ENCODE data around the gene RNF43. TPM values are rescaled to one million over a fixed set of nuclear protein-coding genes. Genes with fewer than 3 reads are reported as not detected.

Gene RNF43
- total RNA-seq, 6 experiments from 2014 or later: 1.7 to 11.5 (median 6.0) TPM

DNA sequence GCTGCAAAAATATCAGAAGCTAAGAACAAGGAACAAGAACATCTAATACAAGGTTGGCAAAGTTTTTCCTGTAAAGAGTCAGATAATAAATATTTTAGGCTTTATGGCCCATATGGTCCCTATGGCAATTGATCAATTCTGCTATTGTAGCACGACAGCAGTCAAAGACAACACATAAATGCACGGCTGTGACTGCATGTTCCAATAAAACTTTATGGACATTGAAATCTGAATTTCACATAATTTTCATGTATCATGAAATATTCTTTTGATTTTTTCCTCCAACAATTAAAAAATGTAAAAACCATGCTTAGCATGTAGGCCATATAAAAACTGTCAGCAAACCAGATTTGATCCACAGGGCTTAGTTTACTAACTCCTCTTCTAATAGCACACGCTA, 10.5 kb upstream of the RNF43 start:
- intact Hi-C loops (cut with DNase I): loop anchor here in 1 of 2 donors (10.0 kb wide), 1 partner anchor 73 kb away; the partner anchor contains the start of gene SUPT4H1
- ATAC-seq: no peak

DNA sequence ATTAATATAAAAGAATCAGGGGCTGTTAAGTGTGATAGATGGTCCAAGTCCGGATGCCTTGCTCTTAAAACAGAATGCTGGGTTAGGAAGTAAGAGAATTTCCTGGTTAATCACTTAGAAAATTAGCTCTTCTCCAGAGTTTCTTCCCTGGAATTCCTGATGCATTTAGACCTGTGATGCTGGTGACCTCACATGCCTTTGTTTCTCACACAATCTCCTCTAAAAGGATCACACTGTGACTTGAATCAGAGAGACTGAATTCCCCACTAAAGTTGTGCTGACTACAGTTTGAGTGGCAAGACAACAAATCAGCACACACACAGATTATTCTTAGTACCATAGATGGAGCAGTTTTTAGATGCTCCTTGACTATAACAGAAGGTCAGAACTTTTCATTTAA, 4.4 kb upstream of the RNF43 start:
- no peak for ATAC-seq
- Histone ChIP-seq H3K27me3 (no peaks in the 10 kb centered on the region), H3K27ac (no peak overlapping the region), H3K4me1 (peaks cover 0 to under 1% (median 0%) of the 10 kb centered on the region in 4 donors), H3K9me3 (no peaks in the 10 kb centered on the region), H3K4me3 (no peak overlapping the region), H3K36me3 (no peaks in the 10 kb centered on the region)
- WGBS (ENCODE audit: insufficient coverage, low coverage, low lambda C conversion rate, missing lambda C conversion rate): 63% methylated on average over 1 of the region's 1 CpG
- intact Hi-C loops (cut with DNase I): loop anchor here in 1 of 2 donors (10.0 kb wide), 1 partner anchor 67 kb away; the partner anchor contains the start of gene SUPT4H1
- no peak for TF ChIP-seq POLR2A (IDR thresholded peaks at IDR 0.05)
- TF ChIP-seq, protein P1, sequence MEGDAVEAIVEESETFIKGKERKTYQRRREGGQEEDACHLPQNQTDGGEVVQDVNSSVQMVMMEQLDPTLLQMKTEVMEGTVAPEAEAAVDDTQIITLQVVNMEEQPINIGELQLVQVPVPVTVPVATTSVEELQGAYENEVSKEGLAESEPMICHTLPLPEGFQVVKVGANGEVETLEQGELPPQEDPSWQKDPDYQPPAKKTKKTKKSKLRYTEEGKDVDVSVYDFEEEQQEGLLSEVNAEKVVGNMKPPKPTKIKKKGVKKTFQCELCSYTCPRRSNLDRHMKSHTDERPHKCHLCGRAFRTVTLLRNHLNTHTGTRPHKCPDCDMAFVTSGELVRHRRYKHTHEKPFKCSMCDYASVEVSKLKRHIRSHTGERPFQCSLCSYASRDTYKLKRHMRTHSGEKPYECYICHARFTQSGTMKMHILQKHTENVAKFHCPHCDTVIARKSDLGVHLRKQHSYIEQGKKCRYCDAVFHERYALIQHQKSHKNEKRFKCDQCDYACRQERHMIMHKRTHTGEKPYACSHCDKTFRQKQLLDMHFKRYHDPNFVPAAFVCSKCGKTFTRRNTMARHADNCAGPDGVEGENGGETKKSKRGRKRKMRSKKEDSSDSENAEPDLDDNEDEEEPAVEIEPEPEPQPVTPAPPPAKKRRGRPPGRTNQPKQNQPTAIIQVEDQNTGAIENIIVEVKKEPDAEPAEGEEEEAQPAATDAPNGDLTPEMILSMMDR (IDR thresholded peaks at IDR 0.05): no peak
- DNase-seq: no peak

More for the DNA sequence above, 10.5 kb upstream of the RNF43 start:
- DNase-seq: no peak
- Histone ChIP-seq H3K27ac (no peak overlapping the region), H3K4me3 (no peak overlapping the region), H3K27me3 (no peaks in the 10 kb centered on the region), H3K9me3 (no peaks in the 10 kb centered on the region), H3K36me3 (no peaks in the 10 kb centered on the region), H3K4me1 (no peaks in the 10 kb centered on the region)
- no peak for TF ChIP-seq POLR2A (IDR thresholded peaks at IDR 0.05)
- TF ChIP-seq, protein P1 (IDR thresholded peaks at IDR 0.05): no peak
- WGBS (ENCODE audit: insufficient coverage, low coverage, low lambda C conversion rate, missing lambda C conversion rate): 80% methylated on average over 3 of the region's 3 CpGs

DNA sequence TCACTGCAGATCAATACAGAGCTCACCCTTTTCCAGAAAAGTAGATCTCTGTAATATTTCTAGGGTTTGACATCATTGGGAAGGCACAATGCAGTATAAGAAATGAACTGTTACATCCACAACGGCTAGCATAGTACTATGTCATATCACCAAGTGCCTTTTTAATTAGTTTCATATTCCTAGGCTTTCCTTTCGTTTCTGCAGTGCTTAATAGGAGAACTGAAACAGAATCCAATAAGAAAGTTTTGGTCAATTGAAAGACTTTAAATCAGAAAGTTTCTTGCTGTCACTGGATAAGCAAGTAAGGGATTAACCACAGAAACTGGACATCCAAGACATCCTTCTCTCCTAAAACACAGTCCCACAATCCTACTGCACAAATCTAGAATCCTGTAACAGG, 3.5 kb upstream of the RNF43 start:
- WGBS (ENCODE audit: insufficient coverage, low coverage, low lambda C conversion rate, missing lambda C conversion rate): 40% methylated on average over 2 of the region's 2 CpGs
- no peak for DNase-seq
- H3K27ac ChIP-seq: no peak overlapping the region
- intact Hi-C loops (cut with DNase I): loop anchor here in 1 of 2 donors (10.0 kb wide), 1 partner anchor 66 kb away; the partner anchor contains the start of gene SUPT4H1
- TF ChIP-seq, protein P1 (IDR thresholded peaks at IDR 0.05): no peak
- no peak for TF ChIP-seq POLR2A (IDR thresholded peaks at IDR 0.05)
- no peaks in the 10 kb centered on the region for H3K36me3 ChIP-seq
- ATAC-seq: no peak
- H3K4me1 ChIP-seq: peaks cover 0 to 8% (median 3%) of the 10 kb centered on the region in 4 donors
- no peaks in the 10 kb centered on the region for H3K27me3 ChIP-seq
- no peaks in the 10 kb centered on the region for H3K9me3 ChIP-seq
- no peak overlapping the region for H3K4me3 ChIP-seq

DNA sequence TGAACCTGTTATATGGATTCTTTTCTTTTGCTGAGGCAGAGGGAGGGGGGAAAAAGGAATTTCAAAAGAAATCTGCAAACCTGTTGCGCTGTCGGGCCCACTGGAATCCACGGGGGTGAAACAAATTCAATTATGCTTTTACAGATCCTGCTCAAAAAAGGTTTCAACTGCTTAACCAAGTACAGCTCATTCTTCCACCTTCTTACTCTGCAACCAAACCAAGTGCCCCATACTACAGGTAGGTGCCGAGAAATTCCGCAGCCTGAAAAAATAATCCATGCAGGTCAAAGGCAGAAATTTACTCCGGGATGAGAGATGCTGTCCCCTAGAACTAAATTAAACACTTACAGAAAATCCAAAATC, 416 bp downstream of the RNF43 start:
- ATAC-seq (peak in 1 of 4 donors; percentile 5), DNase-seq (no peak)
- Histone ChIP-seq H3K4me3 (peak overlapping the region; percentile 30 to 59 (median 43)), H3K9me3 (no peaks in the 10 kb centered on the region), H3K4me1 (peaks cover 0 to 24% (median 4%) of the 10 kb centered on the region in 4 donors), H3K36me3 (no peaks in the 10 kb centered on the region), H3K27ac (peak overlapping the region; percentile 53 to 86 (median 74)), H3K27me3 (no peaks in the 10 kb centered on the region)
- 10% methylated on average over 5 of the region's 6 CpGs for WGBS (ENCODE audit: insufficient coverage, low coverage, low lambda C conversion rate, missing lambda C conversion rate)
- TF ChIP-seq, protein P1 (IDR thresholded peaks at IDR 0.05): no peak
- TF ChIP-seq POLR2A (IDR thresholded peaks at IDR 0.05): no peak
- intact Hi-C loops (cut with DNase I): no loop called here

All from right lobe of liver (tissue), 6 donors.